GM21381 (cell line): ENCODE data around the gene FTO.
"Not testable (repeated sequence)": the region's sequence is repeated elsewhere in the genome, so short reads cannot be mapped to it uniquely, and the experiment has no call there.

ENCODE experiments used
- ATAC-seq: cut with Tn5 transposase; IDR thresholded peaks from one replicate; pipeline ENCODE4 v1.9.1; 2021; ENCODE audit warnings: mild to moderate bottlenecking, moderate library complexity; ENCODE audit not compliant: unreplicated experiment

Gene FTO

DNA sequence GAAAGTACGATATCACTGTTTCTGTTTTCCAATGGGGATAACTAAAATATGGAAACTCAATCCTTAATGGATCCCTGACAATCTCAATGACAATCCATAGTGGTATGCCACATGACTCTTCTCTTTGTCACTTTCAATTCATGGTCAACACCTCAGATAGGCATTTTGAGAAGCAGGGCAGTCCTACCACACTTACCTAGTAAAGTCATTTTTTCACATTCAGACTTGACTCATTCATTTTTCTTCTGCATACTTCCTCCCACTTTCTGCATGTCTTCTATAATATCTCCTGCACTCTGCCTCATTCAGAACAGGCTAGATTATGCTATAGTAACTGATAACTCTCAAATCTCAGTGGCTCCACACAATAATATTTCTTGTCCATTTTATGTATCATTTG is 117.5 kb downstream of the FTO start:
- ATAC-seq: no peak

DNA sequence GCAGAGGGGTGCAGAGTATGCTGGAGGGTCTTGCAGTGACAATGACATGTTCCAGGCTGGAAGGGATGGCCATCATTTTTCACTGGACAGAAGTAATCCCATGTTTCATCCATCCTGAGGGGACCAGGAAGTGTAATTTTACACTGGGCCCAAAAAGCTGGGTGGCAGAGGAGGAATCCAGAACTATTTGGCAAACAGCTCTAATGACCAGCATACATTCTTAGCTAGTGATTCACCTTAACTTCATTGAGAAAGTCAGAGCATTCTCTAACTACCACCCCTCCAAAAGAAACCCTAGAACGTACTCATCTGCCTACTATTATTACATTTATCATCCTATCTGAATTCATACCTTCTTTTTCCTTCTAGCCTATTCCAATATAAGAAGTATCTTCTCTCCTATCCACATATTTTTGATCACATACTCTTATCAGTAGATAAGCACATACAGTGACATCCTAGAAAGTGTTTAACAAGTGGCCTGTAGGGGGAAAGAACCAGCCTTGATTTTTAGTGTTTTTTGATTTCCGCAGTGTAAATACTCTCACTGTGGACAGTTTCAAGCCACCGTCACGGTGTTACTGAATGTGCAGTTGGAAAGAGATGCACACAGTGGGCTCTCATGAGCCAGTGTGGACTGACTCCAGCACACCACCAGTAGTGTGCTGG is 118.1 kb downstream of the FTO start:
- no peak for ATAC-seq

DNA sequence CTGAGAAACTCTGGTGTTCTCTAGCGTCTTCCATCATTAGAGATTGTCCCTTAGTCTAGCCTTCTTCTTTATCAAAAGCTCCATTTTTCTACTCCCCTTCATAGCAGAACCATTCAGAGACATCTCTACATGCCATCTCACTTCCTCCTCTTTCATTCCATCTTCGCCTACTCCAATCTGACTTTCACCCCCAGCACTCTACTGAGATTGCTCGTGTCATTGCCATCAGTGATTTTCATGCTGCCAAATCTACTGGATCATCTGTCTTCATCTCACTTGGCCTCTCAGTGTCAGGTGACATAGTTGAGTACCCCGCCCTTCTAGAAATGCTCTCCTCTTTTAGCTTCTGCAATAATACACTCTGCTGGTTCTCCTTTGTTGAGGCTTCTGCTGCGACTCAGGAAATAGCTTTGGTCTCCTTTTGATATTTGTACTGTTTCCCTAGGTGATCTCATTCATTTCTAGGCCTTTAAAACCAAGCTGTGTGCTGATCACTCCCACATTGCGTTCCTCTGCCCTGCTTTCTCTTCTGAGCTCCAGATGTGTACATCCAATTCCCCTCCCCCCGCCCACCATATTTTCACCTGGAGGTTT is 119.1 kb downstream of the FTO start:
- peak; percentile 68 for ATAC-seq

DNA sequence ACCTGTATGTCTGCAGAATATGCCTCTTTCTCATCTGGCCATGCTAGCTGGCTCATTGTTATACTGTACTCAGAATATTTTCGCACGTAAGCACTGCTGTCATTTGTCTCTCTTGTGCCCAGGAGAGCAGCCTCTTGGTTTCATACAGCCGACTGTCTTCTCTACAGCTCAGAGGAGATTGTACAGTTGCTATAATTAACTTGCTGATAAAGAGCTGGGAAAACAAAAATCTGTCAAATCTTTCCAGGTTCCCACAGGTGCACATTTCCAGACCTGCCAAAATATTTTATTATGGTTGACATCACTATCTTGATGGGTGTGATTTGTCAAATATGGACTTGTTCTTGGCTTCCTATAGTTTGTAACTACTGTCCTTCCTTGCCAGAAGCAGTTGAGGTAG is 122.7 kb downstream of the FTO start:
- ATAC-seq: no peak

DNA sequence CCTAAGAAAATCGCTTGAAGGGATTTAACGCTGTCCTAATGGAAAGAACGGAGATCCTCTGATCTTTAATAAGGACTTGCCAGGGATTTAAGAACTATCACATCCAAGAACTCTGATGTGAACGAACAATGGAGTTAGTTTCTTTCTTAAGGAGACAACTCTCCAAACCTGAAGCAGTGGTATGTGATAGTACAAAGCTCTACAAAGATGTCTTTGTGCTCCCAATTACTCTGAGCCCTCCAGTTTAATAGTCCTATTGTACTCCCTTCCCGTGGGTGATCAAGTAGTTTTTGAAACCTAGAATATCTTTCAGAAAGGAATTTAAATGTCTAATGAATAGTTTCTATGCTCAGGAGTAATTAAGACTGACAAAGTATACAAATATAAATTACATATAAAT is 123.8 kb downstream of the FTO start:
- ATAC-seq: no peak

DNA sequence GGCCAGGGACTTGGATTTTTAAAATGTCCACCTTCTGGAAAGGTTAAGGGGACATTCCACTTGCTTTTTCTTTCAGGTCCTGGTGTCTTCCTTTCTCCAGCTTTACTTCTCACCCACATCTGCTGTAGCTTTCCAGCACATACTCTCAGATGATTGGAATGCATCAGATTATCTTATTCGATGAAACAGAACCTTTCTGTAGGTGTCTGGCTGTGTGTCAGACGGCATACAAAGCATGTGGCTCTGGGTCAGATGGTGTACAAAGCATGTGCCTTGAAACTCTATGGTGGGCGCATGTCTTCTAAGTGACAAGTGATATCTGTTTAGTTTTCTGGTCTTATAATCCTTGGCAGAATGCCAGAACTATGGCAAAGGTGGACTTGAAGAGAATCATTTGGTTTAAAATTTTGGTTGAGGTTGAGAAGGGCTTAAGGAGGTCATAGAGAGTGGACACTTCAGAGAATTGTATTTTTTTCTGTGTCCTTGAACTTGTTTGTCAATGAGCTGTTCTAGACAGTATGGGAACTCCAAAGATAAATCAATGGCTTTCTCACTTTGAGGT is 125.3 kb downstream of the FTO start:
- ATAC-seq: no peak

DNA sequence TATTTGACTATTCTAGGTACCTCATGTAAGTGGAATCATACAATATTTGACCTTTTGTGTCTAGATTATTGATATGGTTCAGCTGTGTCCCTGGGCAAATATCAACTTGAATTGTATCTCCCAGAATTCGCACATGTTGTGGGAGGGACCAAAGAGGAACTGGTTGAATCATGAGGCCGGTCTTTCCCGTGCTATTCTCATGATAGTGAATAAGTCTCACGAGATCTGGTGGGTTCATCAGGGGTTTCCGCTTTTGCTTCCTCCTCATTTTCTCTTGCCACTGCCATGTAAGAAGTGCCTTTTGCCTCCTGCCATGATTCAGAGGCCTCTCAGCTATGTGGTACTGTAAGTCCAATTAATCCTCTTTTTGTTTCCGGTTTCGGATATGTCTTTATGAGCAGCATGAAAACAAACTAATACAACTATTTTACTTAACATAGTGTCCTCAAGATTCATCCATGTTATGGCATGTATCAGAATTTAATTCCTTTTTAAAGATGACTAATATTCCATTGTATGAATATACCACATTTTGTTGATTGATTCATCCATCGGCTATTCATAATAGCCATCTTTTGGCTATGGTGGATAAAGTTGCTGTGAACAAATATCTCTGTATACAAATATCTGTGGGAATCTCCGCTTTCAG is 129.1 kb downstream of the FTO start:
- ATAC-seq: no peak

DNA sequence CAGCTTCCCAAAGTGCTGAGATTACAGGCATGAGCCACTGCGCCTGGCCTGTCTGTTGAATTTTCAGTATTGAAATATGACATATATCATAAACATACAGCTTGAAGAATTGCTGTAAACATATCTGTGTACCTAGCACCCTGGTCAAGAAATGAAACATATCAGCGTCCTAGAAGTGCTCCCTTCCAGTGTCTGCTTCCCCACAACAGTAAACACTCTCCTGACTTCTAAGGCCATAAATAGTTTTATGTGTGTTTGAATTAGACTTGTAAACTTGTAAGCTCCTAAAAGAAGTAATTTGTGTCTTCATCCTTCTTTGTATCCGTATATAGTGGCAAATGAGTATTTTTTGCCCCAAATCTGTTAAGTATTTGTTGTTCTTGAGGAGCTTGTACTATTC is 132.2 kb downstream of the FTO start:
- no peak for ATAC-seq

DNA sequence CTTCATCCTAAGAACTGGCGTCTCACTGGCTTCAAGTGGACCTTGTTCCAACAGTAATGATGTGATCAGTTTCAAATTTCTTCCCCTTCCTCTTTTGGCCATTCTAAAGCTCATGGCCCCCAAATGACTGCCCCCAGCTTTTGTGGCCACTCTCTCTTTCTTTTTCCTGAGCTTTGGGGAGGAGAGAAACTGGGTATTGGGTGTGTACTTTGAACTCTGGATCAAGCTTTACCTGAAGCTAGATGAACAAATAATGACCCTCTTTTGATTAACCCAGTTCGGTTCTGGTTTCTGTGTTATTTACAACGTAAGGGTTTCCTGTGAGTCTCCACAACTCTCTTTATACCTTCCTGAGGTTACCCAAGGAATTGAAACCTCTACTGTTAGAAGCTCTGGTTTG is 132.7 kb downstream of the FTO start:
- no peak for ATAC-seq

DNA sequence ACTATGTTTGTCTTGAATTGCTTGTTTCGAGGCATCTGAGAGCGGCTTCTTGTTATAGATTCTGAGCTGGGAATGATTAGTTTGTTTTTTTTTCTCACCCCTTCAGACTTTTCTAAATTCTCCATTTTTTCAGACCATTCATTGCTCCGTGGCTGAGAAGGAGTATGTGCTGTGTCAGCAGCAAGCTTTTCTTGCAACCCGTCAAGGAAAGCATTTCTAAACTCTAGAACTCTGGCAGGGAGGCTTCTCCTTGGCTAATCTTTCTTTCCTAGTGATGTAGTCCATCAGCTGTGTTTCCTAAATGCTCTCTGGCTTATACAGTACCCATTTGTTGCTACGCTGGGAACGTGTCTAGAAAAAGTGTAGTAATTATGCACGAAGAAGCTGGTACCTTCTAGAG is 133.5 kb downstream of the FTO start:
- ATAC-seq: no peak

DNA sequence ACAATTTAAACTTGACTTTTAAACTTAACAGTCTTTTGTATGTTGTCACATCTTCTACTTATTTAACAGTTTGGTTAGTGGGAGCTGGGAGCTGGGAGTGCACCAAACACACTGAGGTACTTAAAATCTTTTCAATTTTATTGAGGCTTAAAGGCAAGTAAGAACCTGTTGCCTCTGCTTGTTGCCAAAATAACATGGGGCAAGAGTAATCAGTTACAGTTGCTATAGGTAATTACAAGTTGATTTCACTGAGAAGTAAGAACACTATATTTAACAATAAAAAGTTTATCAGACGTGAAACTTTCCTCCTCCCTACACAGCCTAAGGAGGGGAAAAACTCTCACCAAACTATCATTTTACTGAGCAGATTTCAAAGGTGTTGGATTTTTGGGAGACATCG is 135.2 kb downstream of the FTO start:
- no peak for ATAC-seq

DNA sequence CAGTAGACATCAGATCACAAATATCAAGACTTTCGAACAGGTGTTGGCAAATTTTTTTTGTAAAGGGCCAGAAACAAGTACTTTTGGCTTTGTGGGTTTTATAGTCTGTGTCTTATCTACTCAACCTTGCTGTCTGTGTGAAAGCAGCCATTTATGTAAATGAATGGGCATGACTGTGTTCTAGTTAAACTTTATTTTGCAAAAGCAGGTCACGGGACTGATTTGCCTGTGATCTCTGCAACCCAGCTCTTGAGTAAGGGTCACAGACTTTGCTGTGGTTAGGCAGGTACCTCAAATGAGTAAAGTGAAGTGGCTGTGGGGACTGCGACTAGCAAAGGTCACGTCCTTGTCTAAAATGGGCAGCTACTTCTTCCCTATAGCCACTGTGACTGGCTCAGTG is 136.5 kb downstream of the FTO start:
- no peak for ATAC-seq

DNA sequence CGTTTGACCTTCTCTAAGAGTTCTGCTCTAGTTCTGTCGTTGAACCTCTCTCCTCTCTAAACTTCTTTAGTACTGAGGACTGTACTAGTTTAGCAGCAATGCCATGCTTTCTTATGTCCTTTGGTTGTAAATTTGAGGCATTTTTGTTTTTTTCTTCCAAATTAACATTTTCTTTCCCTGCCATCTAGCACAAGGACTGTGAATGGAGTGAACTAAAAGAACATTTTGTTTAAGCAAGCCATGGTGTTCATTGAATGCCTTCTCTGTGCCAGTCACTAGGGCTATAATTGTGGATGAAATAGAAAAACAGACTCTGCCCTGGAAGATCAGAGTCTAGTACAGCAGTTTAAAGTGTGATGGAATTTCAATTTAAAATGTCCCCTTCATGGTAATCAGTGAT is 137.9 kb downstream of the FTO start:
- ATAC-seq: no peak

DNA sequence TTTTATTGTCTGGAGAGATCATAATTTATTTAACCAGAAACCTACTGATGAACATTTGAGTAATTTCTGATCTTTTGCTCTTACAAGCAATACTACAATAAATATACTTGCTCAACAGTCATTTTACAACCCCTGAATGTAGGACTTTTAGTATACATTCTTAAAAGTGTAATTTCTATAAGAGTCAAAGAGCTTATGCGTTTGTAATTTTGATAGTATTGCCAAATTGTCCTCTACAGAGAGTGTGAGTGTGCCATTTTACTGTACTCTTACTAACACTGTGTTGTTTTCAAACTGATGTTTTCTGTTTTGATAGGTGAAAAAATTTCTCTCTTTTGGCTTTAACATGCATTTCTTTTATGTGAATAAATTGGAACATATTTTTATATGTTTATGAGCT is 139.1 kb downstream of the FTO start:
- ATAC-seq: no peak

DNA sequence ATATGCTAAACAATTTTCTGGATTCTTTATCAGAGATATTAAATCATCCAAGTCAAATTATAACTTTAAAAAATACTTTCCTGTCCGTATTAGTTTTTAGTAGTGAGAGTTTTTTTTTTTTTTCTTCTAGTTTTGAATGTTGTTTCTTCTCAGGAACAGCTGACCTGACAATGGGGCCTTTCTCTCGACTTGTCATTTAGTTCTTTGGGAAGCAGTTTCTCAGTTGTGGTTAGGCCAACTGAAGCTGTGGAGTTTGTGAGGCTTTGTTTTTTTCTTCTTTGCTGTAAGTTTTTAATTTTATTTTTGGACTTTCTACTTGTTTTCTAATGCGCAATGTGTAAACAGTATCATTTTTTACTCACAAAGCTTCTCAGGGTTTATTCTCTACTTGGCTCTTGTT is 140.8 kb downstream of the FTO start:
- ATAC-seq: no peak

DNA sequence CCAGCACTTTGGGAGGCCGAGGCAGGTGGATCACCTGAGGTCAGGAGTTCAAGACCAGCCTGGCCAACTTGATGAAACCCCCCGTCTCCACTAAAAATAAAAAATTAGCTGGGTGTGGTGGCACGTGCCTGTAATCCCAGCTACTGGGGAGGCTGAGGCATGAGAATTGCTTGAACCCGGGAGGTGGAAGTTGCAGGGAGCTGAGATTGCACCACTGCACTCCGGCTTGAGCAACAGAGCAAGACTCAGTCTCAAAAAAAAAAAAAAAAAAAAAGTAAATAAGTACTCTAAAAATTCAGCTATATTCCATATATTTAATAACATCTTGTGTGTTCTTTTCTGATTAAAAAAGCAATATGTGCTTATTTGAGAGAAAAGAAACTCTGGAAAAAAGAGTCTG is 142.6 kb downstream of the FTO start:
- not testable (repeated sequence) for ATAC-seq

DNA sequence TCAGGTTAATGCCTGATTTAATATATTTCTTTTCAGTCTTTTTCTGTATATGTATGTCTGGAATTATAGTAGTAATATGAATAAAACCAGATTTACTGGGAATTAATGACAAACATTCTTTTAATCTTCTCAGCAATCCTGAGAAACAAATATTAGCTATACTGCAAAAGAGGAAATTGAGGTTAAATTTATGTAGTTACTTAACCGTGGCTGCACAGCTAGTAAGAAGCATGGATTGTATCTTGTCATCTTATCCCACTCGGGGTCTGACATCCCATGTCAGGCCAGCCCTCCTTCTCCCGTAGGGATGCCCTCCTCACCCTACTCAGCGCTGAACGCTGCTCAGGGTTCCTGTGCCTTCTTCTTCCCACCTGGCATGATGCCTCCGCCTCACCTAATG is 143.0 kb downstream of the FTO start:
- no peak for ATAC-seq

DNA sequence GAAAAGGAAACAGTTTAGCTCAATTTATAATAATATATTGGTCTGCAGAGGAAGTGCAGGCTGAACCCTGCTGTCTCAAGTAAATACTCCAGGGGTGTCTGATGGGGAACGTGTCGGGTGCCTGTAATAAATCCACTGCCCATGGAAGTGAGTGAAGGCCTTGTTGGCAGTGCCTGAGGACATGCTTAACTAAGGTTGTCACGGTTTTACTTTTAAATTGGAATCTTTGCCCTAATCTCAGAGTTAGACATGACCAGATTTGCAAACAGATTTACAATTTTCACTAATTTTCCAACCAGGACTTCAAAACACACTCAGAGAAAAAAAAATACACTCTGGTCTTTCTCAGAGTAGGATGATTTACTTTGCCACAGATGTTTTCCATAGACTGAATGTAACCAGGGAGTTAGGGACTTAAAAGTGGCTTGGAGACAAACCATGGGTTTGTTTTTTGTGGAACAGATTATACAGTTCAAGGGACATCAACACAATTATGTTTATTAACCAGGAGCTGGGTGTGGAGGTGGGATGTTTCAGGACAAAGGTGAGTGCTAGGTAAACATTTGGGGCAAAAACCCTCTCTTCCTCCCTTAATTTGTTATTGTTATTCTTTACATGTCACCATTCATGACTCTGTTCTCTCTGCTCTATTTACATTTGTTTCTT is 144.5 kb downstream of the FTO start:
- ATAC-seq: no peak

DNA sequence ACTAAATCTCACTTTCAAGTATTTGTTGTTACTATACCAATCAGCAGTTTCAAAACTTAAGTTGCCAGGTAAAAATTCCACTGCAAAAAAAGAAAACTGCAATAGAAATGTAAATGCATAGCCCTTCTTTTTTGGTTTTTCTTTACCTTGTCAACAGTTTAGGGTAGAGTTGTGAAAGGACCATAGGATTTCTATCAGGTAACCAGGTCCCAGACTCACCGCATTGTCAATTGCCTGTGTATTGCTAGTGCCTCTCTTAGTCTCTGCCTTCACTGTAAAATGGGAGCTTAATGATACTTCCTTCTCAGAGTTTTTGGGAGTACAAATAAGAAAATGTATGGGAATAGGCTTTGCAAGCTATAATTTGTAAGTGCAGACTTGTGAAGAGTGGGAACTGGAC is 145.0 kb downstream of the FTO start:
- ATAC-seq: no peak

DNA sequence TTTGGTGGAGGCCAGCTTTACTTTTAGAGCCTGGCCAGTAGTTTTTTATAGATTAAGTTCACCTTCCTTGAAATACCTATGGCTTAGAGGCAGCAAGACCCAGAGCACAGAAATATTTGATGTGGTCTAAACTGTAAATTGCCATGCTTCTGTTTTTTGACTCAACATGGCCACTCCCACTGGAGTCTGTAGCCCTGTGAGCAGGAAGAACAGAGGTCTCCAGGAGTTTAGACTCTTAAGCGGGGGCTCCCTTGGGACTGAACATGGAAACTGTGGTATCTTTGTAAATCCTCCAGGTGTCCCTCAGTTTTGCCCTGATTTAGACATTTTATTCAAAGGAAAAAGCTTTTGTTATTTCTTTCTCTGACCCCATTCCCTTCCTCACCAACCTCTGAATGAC is 145.6 kb downstream of the FTO start:
- ATAC-seq: no peak

DNA sequence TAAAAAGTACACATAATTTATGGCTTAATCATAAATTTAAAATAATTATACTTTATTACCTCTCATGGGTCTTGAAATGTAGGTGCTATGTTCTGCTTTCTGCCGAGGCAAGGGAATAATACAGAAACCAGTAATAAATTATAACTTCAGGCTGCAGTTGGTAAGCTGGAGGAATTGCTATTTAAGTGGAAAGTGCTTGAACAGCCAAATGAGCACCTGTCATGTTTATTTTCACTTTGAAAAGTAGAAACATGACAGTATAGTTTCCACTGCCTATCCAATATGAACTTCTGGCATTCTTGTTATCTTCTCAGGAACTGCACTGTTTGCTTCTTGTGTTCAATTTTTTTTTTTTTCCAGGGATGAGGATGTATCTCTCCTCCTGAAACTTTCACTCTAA is 146.0 kb downstream of the FTO start:
- ATAC-seq: no peak

DNA sequence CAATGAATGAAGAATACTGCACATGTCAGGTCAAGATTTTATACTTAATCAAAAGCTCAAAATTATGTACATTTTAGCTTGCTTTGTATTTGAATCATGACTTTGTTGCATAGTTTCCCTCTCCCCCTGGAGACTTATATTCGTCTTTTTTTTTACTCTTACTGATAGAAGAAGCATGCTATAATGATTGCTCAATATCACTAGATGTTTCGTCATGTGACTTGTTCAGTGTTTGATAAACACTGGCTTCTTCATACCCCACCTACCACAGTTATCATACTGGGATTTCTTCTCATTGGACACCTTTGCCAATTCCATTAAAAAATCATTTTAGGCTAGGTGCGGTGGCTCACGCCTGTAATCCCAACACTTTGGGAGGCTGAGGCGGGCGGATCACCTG is 148.7 kb downstream of the FTO start:
- no peak for ATAC-seq
